Lung (tissue), 12 donors: ENCODE results near the gene PICK1. TPM values are rescaled to one million over a fixed set of nuclear protein-coding genes. Genes with fewer than 3 reads are reported as not detected.
"Not testable (repeated sequence)": the region's sequence is repeated elsewhere in the genome, so short reads cannot be mapped to it uniquely, and the experiment has no call there.

Experiments
- ATAC-seq: fragments of 200-7000 bp; cut with Tn5 transposase; one replicate; pipeline ENCODE4 v1.9.1; 2020; ENCODE audit warnings: moderate number of reproducible peaks; ENCODE audit not compliant: insufficient read depth, low FRiP score
- DNase-seq, 3 donors: peaks; one replicate each; pipeline ENCODE4 v3.0.0-alpha.2; 2013 to 2017
- H3K27ac ChIP-seq, 2 donors: one replicate each; pipeline ENCODE4 v1.5.1; 2013; ENCODE audit warnings: mild to moderate bottlenecking in 2 of 2, moderate library complexity in 2 of 2, control low read depth in 1 of 2, inconsistent platforms in 1 of 2, low read depth in 1 of 2, low read length in 1 of 2
- H3K27me3 ChIP-seq, 3 donors: one replicate each; pipeline ENCODE4 v1.5.1; 2013; ENCODE audit warnings: low read length in 2 of 3; ENCODE audit not compliant: control insufficient read depth in 3 of 3, insufficient read depth in 3 of 3
- H3K36me3 ChIP-seq, 4 donors: one replicate each; pipeline ENCODE4 v1.5.1; 2013; ENCODE audit warnings: low read length in 4 of 4, mild to moderate bottlenecking in 1 of 4, moderate library complexity in 1 of 4; ENCODE audit not compliant: control insufficient read depth in 4 of 4, insufficient read depth in 4 of 4
- H3K4me1 ChIP-seq, 5 donors: one replicate each; pipeline ENCODE4 v1.5.1; 2013; ENCODE audit warnings: low read length in 5 of 5, mild to moderate bottlenecking in 2 of 5, moderate library complexity in 1 of 5; ENCODE audit not compliant: control insufficient read depth in 5 of 5, insufficient read depth in 5 of 5
- H3K4me3 ChIP-seq: one replicate; pipeline ENCODE4 v1.5.1; 2013; ENCODE audit warnings: mild to moderate bottlenecking, control low read depth, moderate library complexity
- H3K9ac ChIP-seq, 2 donors: one replicate each; pipeline ENCODE4 v1.5.1; 2013; ENCODE audit warnings: low read length in 2 of 2, control low read depth in 1 of 2; ENCODE audit not compliant: insufficient read depth in 1 of 2
- H3K9me3 ChIP-seq, 4 donors: one replicate each; pipeline ENCODE4 v1.5.1; 2013; ENCODE audit warnings: low read length in 3 of 4, mild to moderate bottlenecking in 1 of 4, moderate library complexity in 1 of 4; ENCODE audit not compliant: control insufficient read depth in 4 of 4, insufficient read depth in 3 of 4
- WGBS, 2 donors: extraction: QIAGEN DNeasy Blood & Tissue Kit; methylation state at CpG; one replicate each; pipeline ENCODE4 v1.1.7; 2013; 5-methylcytosine and 5-hydroxymethylcytosine counted together
- polyA plus RNA-seq, 2 donors: library from polyadenylated mRNA; stranded (reverse); fragments of 200-250 nt; gene quantifications; one replicate each; pipeline ENCODE4 v1.2.1, GENCODE V29; 2013
- total RNA-seq, 2 donors: library from RNA; depleted of rRNA in 1 of 2; stranded (reverse); fragments of >200 nt in 1 of 2; gene quantifications; one replicate each; pipeline ENCODE4 v1.2.1, GENCODE V29; 2014 to 2021
- TF ChIP-seq, protein P1 (sequence below): IDR thresholded peaks from 2 replicates; pipeline ENCODE4 v1.5.1; 2012; ENCODE audit warnings: mild to moderate bottlenecking; ENCODE audit errors: control extremely low read depth, extremely low read depth
- donor health status: control.
- donor health status: control.
- donor health status: Bipolar disorder and iron deficiency.
- donor health status: healthy.
- donor health status: DM: yes; HTN: yes; CAD: no.

Gene PICK1
- total and polyA plus RNA-seq, 4 donors, result 32.4 to 45.6 (median 37.3) TPM

DNA sequence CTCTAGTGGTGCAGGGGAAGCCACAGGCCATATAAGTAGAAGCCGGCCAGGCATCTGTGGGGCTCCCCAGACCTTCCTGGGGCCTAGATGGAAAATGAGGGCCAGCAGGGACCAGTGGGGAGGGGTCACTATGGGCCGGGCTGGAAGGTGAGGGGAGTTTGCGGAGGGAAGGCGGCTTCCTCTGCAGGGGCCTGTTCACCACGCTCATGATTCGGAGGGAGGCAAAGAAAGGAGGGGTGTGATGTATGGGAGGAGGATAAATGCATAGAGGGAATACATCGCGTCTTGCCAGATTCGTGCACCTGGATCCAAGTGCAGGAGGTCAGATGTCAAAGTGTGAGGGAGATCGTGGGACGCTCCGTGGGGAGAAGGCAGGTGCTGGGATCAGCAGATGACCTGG is 19.9 kb downstream of the PICK1 start:
- TF ChIP-seq, protein P1, sequence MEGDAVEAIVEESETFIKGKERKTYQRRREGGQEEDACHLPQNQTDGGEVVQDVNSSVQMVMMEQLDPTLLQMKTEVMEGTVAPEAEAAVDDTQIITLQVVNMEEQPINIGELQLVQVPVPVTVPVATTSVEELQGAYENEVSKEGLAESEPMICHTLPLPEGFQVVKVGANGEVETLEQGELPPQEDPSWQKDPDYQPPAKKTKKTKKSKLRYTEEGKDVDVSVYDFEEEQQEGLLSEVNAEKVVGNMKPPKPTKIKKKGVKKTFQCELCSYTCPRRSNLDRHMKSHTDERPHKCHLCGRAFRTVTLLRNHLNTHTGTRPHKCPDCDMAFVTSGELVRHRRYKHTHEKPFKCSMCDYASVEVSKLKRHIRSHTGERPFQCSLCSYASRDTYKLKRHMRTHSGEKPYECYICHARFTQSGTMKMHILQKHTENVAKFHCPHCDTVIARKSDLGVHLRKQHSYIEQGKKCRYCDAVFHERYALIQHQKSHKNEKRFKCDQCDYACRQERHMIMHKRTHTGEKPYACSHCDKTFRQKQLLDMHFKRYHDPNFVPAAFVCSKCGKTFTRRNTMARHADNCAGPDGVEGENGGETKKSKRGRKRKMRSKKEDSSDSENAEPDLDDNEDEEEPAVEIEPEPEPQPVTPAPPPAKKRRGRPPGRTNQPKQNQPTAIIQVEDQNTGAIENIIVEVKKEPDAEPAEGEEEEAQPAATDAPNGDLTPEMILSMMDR, result no peak
- ATAC-seq, result no peak
- H3K36me3 ChIP-seq, result peaks cover 0 to 28% (median 8%) of the 10 kb centered on the region in 4 donors
- no peak overlapping the region for H3K27ac ChIP-seq
- H3K27me3 ChIP-seq, result peaks cover 0 to 9% (median 6%) of the 10 kb centered on the region in 3 donors
- no peak for DNase-seq
- no peak overlapping the region for H3K4me3 ChIP-seq
- H3K9me3 ChIP-seq, result peaks cover 0 to 4% (median 0%) of the 10 kb centered on the region in 4 donors
- no peak overlapping the region for H3K9ac ChIP-seq
- 88 to 92% methylated on average over 12 of the region's 12 CpGs for WGBS, 2 donors
- H3K4me1 ChIP-seq, result peaks cover 0 to 13% (median 0%) of the 10 kb centered on the region in 5 donors

DNA sequence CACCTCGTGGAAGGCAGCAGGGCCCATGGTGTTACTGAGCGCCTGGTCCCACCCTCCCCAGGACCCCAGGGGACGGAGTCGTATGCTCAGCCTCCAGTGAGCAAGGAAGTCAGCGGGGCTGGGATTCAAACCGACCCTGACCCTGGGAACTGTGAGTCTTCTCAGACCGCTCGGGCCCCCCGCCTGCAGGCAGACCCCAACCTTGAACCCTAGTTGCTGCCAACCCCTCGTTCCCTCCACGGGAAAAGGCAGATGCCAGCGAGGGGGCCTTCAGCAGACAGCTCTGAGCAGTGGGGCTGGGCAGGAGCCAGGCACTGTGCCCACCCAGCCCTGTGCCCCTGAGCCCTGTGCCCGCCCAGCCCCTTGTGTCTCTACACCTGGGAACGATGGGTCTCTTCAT is 20.4 kb downstream of the PICK1 start:
- no peak overlapping the region for H3K9ac ChIP-seq
- peaks cover 0 to 23% (median 7%) of the 10 kb centered on the region in 4 donors for H3K36me3 ChIP-seq
- TF ChIP-seq, protein P1, result no peak
- peaks cover 0 to 11% (median 9%) of the 10 kb centered on the region in 3 donors for H3K27me3 ChIP-seq
- WGBS, 2 donors, result 83 to 84% methylated on average over 13 to 14 of the region's 14 CpGs
- H3K27ac ChIP-seq, result no peak overlapping the region
- peaks cover 0 to 4% (median 0%) of the 10 kb centered on the region in 4 donors for H3K9me3 ChIP-seq
- DNase-seq (no peak), ATAC-seq (no peak)
- H3K4me3 ChIP-seq, result no peak overlapping the region
- peaks cover 0 to 13% (median 0%) of the 10 kb centered on the region in 5 donors for H3K4me1 ChIP-seq

DNA sequence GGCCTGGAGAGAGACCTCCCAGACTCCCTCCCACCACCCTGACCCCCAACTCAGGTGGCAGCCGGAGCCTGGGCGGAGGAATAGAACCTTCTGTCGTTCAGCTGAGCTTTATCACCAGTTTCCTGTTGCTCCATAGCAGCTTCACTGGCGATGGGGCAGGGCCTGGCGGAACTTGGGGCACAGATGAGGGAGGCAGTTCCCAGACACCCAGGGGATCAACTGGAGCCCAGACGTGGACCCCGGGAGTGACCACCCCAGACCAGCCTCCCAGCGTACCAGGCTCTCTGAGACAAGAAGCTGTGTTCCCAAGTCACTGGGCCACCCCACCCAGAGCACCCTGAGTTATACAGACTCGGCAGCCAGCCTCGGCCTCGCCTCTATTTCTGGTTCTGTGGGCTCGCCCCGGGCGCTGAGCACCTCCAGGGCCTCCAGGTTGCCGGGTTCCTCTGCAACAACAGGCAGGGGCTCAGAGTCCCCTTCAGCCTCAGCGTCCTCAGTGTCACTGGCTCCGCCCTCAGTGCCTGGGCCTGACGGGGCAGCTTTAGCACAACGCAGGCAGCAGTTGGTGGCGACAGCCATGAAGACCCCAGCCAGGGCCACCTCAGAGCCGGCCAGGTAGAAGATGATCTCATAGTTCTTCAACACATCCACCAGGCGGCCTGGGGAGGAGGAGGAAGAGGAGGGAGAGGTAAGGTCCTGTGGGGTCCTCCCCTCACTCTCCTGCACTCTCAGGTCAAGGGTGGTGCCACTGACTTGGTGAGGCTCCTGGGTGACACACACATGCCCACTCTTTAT is 21.0 kb downstream of the PICK1 start:
- peaks cover 0 to 13% (median 0%) of the 10 kb centered on the region in 5 donors for H3K4me1 ChIP-seq
- H3K9me3 ChIP-seq, result peaks cover 0 to 4% (median 0%) of the 10 kb centered on the region in 4 donors
- no peak overlapping the region for H3K4me3 ChIP-seq
- DNase-seq (no peak), ATAC-seq (no peak)
- TF ChIP-seq, protein P1, result no peak
- no peak overlapping the region for H3K27ac ChIP-seq
- peaks cover 0 to 17% (median 14%) of the 10 kb centered on the region in 3 donors for H3K27me3 ChIP-seq
- H3K9ac ChIP-seq, result no peak overlapping the region
- 70 to 79% methylated on average over 22 of the region's 22 CpGs for WGBS, 2 donors
- peaks cover 0 to 17% (median 2%) of the 10 kb centered on the region in 4 donors for H3K36me3 ChIP-seq

DNA sequence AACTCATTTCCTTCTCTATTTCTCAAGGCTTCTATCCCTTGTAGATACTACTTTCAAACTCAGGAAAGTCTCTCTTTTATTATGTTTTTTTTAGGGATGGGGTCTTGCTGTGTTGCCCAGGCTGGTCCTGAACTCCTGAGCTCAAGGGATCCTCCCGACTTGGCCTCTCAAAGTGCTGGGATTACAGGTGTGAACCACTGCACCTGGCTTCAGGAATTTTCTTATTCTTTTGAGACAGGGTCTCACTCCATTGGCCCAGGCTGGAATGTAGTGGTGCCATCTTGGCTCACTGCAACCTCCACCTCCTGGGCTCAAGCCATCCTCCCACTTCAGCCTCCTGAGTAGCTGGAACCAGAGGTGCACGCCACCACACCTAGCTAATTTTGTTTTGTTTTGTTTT is 22.0 kb downstream of the PICK1 start:
- H3K9me3 ChIP-seq, H3K27ac ChIP-seq, H3K4me3 ChIP-seq, DNase-seq, ATAC-seq, H3K9ac ChIP-seq: not testable (repeated sequence)
- H3K36me3 ChIP-seq, result peaks cover 0 to 13% (median 0%) of the 10 kb centered on the region in 4 donors
- peaks cover 0 to 13% (median 0%) of the 10 kb centered on the region in 5 donors for H3K4me1 ChIP-seq
- peaks cover 0 to 18% (median 16%) of the 10 kb centered on the region in 3 donors for H3K27me3 ChIP-seq
- 97 to 98% methylated on average over 2 of the region's 2 CpGs for WGBS, 2 donors
